Peyer's patch (tissue), 4 donors: ENCODE measurements around the gene PTPRF.
"Not testable (repeated sequence)": the region's sequence is repeated elsewhere in the genome, so short reads cannot be mapped to it uniquely, and the experiment has no call there.

Experiments used
- CTCF ChIP-seq, 6 experiments: fragments of 450-650 bp in 4 of 6; fragments of 200-600 bp in 2 of 6; sonication (generic) in 1 of 6; IDR thresholded peaks; one replicate each; pipeline ENCODE4 v1.5.1; 2017 to 2019; ENCODE audit warnings: antibody characterized with exemption in 6 of 6, mild to moderate bottlenecking in 3 of 6, moderate library complexity in 1 of 6
- POLR2A ChIP-seq, 2 donors: fragments of 450-650 bp; IDR thresholded peaks; one replicate each; pipeline ENCODE4 v1.5.1; 2017; ENCODE audit warnings: antibody characterized with exemption in 2 of 2, mild to moderate bottlenecking in 2 of 2, moderate library complexity in 2 of 2

GRCh38 chr1:43638381-43638780 is 107.7 kb downstream of the PTPRF start:
- TF ChIP-seq POLR2A, CTCF (IDR thresholded peaks at IDR 0.05): not testable (repeated sequence)
